Right atrium auricular region (tissue), 2 donors: Measurements from ENCODE around the gene MED16. TPM values are rescaled to one million over a fixed set of nuclear protein-coding genes. Genes with fewer than 3 reads are reported as not detected.

Experiments used
- DNase-seq: peaks from one replicate; pipeline ENCODE4 v3.0.0-alpha.2; 2019; ENCODE audit warnings: low spot score
- H3K27ac ChIP-seq, 2 donors: fragments of 200-600 bp; sonication (generic); 1 replicate in 1 of 2; 2 replicates in 1 of 2; pipeline ENCODE4 v1.5.1; 2016 to 2019
- H3K27me3 ChIP-seq, 2 donors: fragments of 200-600 bp; sonication (generic); one replicate each; pipeline versions ENCODE4 v1.5.1 to v1.6.0; 2017 to 2019
- H3K36me3 ChIP-seq: fragments of 200-600 bp; sonication (generic); one replicate; pipeline ENCODE4 v1.5.1; 2016
- H3K4me1 ChIP-seq, 2 donors: fragments of 200-600 bp; sonication (generic); one replicate each; pipeline versions ENCODE4 v1.5.1 to v1.6.0; 2017 to 2019
- H3K4me3 ChIP-seq, 2 donors: fragments of 200-600 bp; sonication (generic); 1 replicate in 1 of 2; 2 replicates in 1 of 2; pipeline ENCODE4 v1.5.1; 2017 to 2019; ENCODE audit warnings: mild to moderate bottlenecking in 1 of 2, moderate library complexity in 1 of 2
- H3K9me3 ChIP-seq, 2 donors: fragments of 200-600 bp; sonication (generic); one replicate each; pipeline ENCODE4 v1.5.1; 2019
- total RNA-seq, 2 donors: library from RNA; depleted of rRNA; stranded (reverse); fragments of >200 nt; gene quantifications; one replicate each; pipeline ENCODE4 v1.1.0, GENCODE V29; 2016
- TF ChIP-seq, protein P1 (sequence below), 2 donors: fragments of 200-600 bp; sonication (generic); IDR thresholded peaks; one replicate each; pipeline ENCODE4 v1.5.1; 2019; ENCODE audit warnings: antibody characterized with exemption in 2 of 2

MED16 gene
- total RNA-seq, 2 donors from 2014 or later = 17.7 to 26.5 TPM

DNA sequence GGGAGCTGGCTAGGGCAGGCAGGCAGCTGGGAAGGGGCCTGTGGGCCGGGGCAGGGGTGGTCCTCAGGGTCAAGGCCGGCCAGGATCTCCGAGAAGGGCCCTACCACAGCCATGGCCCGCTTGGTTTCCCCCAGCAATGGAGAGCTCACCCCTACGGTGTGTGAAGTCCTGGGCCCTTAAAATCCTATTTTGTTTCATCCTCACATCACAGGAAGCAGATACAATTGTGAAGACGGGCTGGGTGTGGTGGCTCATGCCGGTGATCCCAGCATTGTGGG is 9.0 kb upstream of the MED16 start:
- no peak overlapping the region for H3K27ac ChIP-seq
- H3K4me1 ChIP-seq = no peaks in the 10 kb centered on the region
- TF ChIP-seq, protein P1, sequence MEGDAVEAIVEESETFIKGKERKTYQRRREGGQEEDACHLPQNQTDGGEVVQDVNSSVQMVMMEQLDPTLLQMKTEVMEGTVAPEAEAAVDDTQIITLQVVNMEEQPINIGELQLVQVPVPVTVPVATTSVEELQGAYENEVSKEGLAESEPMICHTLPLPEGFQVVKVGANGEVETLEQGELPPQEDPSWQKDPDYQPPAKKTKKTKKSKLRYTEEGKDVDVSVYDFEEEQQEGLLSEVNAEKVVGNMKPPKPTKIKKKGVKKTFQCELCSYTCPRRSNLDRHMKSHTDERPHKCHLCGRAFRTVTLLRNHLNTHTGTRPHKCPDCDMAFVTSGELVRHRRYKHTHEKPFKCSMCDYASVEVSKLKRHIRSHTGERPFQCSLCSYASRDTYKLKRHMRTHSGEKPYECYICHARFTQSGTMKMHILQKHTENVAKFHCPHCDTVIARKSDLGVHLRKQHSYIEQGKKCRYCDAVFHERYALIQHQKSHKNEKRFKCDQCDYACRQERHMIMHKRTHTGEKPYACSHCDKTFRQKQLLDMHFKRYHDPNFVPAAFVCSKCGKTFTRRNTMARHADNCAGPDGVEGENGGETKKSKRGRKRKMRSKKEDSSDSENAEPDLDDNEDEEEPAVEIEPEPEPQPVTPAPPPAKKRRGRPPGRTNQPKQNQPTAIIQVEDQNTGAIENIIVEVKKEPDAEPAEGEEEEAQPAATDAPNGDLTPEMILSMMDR (IDR thresholded peaks at IDR 0.05) = no peak
- peaks cover 12% of the 10 kb centered on the region for H3K36me3 ChIP-seq
- DNase-seq = no peak
- H3K9me3 ChIP-seq = no peaks in the 10 kb centered on the region
- H3K27me3 ChIP-seq = no peaks in the 10 kb centered on the region
- H3K4me3 ChIP-seq = no peak overlapping the region

DNA sequence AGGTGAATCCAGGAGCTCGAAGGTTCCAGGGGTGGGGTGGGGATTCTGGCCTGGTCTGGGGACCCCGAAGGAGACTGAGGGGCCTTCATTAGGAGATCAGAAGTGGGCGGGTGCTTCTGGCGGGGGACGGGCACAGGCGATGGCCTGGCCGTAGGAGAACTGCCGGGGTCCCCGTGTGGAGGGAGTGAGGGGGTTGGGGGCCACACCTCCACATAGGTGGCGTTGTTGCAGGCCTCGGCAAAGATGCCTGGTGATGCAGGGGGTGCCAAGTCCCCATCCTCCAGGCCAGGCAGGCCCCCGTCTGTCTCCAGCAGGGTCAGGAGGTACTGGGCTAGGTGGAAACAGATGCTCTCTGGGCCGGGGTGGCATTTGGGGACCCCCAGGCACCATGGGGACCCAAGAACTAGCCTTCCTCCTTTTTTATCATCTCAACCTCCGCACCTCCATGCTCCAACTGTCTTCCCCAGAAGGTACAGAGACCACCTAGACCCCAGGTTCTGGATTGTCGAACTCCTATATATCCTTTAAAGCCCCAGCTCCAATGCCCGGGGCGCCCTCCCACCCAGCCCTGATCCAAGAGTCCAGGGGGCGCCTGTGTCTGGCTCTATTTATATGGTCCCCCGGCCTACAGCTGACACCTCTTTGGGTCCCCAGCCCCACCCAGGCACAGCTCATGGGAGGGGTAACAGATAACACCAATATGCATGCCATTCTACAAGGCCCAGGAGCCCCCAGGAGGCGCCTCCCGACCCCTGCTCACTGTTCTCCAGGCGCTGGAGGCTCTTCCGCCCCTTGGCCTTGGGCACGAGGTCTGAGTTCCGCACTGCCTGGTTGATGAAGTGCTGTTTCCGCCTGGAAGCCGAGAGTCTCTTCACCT is 8.5 kb upstream of the MED16 start:
- DNase-seq = no peak
- no peak overlapping the region for H3K4me3 ChIP-seq
- H3K27ac ChIP-seq = no peak overlapping the region
- no peaks in the 10 kb centered on the region for H3K9me3 ChIP-seq
- H3K27me3 ChIP-seq = no peaks in the 10 kb centered on the region
- H3K36me3 ChIP-seq = peaks cover 17% of the 10 kb centered on the region
- TF ChIP-seq, protein P1 (IDR thresholded peaks at IDR 0.05) = no peak
- no peaks in the 10 kb centered on the region for H3K4me1 ChIP-seq

DNA sequence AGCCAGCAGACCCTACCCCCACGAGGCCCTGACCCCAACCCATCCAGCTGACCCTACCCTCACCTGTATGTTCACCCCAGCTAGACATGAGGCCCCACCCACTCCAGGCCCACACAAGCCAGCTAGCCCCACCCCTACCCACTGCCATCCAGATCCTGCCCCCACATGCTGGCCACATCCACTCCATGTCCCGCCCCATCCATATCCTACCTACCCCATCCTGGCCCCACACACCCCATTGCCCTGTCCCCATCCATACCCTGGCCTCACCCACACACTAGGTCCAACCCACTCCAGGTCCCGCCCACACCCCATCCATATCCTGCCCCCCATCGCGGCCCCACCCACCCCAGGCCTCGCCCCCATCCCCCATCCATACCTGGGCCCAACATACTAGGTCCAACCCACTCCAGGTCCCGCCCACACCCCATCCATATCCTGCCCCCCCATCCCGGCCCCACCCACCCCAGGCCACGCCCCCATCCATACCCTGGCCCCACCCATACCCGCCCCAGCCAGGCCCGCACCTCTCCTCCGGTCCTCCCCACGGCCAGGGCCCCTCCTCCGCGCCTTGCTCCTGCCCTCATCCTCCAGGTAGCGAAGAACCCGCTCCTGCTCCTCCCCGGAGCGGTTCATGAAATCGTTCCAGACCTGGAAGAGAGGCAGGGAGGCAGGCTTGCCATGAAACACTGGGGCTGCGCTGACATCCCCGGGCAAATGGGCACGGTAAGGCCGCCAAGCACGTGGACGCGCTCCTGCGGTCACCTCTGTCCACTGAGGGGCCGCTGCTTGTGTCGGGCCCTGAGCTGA is 7.5 kb upstream of the MED16 start:
- TF ChIP-seq, protein P1 (IDR thresholded peaks at IDR 0.05) = no peak
- no peaks in the 10 kb centered on the region for H3K9me3 ChIP-seq
- H3K4me1 ChIP-seq = no peaks in the 10 kb centered on the region
- peaks cover 17% of the 10 kb centered on the region for H3K36me3 ChIP-seq
- H3K27me3 ChIP-seq = no peaks in the 10 kb centered on the region
- no peak for DNase-seq
- no peak overlapping the region for H3K27ac ChIP-seq
- no peak overlapping the region for H3K4me3 ChIP-seq

GRCh38 chr19:900043-900301 is 7.0 kb upstream of the MED16 start:
- TF ChIP-seq, protein P1 (IDR thresholded peaks at IDR 0.05) = no peak
- no peaks in the 10 kb centered on the region for H3K27me3 ChIP-seq
- no peaks in the 10 kb centered on the region for H3K9me3 ChIP-seq
- no peak overlapping the region for H3K27ac ChIP-seq
- H3K4me1 ChIP-seq = no peaks in the 10 kb centered on the region
- peaks cover 17% of the 10 kb centered on the region for H3K36me3 ChIP-seq
- DNase-seq = no peak
- no peak overlapping the region for H3K4me3 ChIP-seq

DNA sequence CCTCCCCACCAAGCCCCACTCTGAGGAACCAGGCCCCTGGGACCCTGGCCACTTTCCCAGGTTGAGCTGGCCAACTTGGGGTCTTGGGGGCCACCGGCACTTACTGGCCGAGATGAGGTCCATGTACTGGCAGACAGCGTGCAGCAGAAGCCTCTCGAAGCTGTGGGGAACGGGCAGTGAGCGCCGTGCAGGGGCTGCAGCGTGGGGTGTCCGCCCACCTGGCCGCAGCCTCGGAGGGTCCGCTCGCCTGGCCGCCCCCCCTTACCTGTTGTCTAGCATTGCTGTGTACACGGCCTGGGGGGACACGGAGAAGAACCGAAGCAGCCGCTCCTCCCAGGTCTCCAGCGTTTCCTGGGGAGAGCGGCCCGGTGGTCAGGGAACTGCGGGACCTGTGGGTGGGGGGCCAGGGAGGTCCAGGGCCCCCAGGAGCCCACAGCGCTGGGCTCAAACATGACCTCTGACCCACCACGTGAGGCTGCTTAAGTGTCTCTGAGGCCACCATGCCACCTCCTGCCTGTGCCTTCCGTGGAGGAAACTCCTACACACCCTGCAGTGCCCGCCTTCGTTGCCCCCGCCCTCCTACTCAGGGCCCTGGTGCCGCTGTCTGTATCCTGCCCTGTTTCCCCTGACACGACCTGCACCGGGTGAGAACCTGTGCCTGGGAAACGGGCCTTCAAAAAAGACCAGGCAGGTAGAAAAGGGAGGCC is 6.5 kb upstream of the MED16 start:
- Histone ChIP-seq H3K27me3 (no peaks in the 10 kb centered on the region), H3K36me3 (peaks cover 17% of the 10 kb centered on the region), H3K9me3 (no peaks in the 10 kb centered on the region), H3K4me3 (no peak overlapping the region), H3K4me1 (no peaks in the 10 kb centered on the region), H3K27ac (no peak overlapping the region)
- DNase-seq = no peak
- TF ChIP-seq, protein P1 (IDR thresholded peaks at IDR 0.05) = no peak
